Measurements from ENCODE around the gene AGBL1. TPM values are rescaled to one million over a fixed set of nuclear protein-coding genes. Genes with fewer than 3 reads are reported as not detected.
A peak's percentile ranks its signal among the peaks of the same experiment; 100 is the strongest.

AGBL1 gene
- total RNA-seq, 1 experiment from 2014 or later, result not detected

DNA sequence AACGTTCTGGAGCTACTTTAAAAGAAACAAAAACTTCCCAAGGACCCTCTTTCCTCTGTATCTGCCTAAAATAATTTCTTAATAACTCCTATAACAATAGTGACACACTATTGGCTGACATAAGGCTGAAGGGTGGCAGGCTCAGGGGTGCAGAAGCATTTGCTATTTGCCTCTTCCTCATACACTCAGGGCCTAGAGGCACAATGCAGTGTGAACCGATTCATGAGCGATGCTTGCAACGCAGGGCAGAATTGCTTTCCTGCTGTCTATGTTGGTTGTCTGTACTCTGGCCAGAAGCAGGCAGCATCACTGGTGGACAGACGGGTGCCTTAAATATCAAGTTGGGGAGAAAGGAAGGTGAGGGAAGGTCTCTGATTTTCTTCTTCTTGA is 157.4 kb downstream of the AGBL1 start:
- H3T11ph ChIP-seq (ENCODE audit: low read length), result no peak overlapping the region
- no peaks in the 10 kb centered on the region for H3K79me2 ChIP-seq (ENCODE audit: insufficient read depth, low read length)
- no peaks in the 10 kb centered on the region for H3K9me3 ChIP-seq (ENCODE audit: control insufficient read depth, low read depth, low read length)
- TF ChIP-seq, protein P1, sequence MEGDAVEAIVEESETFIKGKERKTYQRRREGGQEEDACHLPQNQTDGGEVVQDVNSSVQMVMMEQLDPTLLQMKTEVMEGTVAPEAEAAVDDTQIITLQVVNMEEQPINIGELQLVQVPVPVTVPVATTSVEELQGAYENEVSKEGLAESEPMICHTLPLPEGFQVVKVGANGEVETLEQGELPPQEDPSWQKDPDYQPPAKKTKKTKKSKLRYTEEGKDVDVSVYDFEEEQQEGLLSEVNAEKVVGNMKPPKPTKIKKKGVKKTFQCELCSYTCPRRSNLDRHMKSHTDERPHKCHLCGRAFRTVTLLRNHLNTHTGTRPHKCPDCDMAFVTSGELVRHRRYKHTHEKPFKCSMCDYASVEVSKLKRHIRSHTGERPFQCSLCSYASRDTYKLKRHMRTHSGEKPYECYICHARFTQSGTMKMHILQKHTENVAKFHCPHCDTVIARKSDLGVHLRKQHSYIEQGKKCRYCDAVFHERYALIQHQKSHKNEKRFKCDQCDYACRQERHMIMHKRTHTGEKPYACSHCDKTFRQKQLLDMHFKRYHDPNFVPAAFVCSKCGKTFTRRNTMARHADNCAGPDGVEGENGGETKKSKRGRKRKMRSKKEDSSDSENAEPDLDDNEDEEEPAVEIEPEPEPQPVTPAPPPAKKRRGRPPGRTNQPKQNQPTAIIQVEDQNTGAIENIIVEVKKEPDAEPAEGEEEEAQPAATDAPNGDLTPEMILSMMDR (conservative IDR thresholded peaks at IDR 0.05), result no peak
- Mint-ChIP-seq H3K27me3 (ENCODE audit: low read depth) (no peaks in the 10 kb centered on the region; the same call in none of the 2 replicates), H3K36me3 (ENCODE audit: insufficient read depth in 1 of 3, low read depth in 3 of 3) (peaks cover 2 to 9% (median 4%) of the 10 kb centered on the region in 3 experiments; a peak in 5 of 7 replicates), H3K27ac (peak overlapping the region; percentile 41 to 94 (median 52); a peak in 3 of 7 replicates), H3K4me3 (no peak overlapping the region), H3K4me1 (peaks cover 36 to 38% of the 10 kb centered on the region in 2 experiments), H3K9me3 (peaks cover 4 to 11% of the 10 kb centered on the region in 2 experiments; a peak in 4 of 5 replicates)
- no peaks in the 10 kb centered on the region for H3K23me2 ChIP-seq (ENCODE audit: insufficient read length, low read depth, low read length, poor library complexity, severe bottlenecking)
- H2AFZ ChIP-seq (ENCODE audit: low read length), result no peak overlapping the region
- H4K8ac ChIP-seq (replicated peaks; ENCODE audit: insufficient read length, low read depth, low read length), result no peak overlapping the region
- no peak overlapping the region for H2BK15ac ChIP-seq (ENCODE audit: low read depth, low read length)
- H2AK5ac ChIP-seq (ENCODE audit: insufficient read length, low read length), result no peak overlapping the region
- H3K56ac ChIP-seq (ENCODE audit: insufficient read length, low read depth, low read length), result no peak overlapping the region
- H3K14ac ChIP-seq (ENCODE audit: insufficient read depth, low read length), result no peak overlapping the region
- no peak overlapping the region for H4K5ac ChIP-seq (ENCODE audit: insufficient read length, low read depth, low read length)
- no peak overlapping the region for H3K4me2 ChIP-seq (ENCODE audit: insufficient read depth, insufficient read length, low read length)
- H3K4me1 ChIP-seq (ENCODE audit: insufficient read depth, low read length), result peaks cover 6% of the 10 kb centered on the region
- H3K9ac ChIP-seq (ENCODE audit: extremely low read depth, insufficient read length, low read length), result no peak overlapping the region
- H2BK120ac ChIP-seq (ENCODE audit: low read depth, low read length, poor library complexity, severe bottlenecking), result no peak overlapping the region
- no peak overlapping the region for H3K4ac ChIP-seq (ENCODE audit: low read depth, low read length)
- H3K27ac ChIP-seq (ENCODE audit: insufficient read length, low read depth, low read length), result peak overlapping the region; percentile 24
- H2BK12ac ChIP-seq (ENCODE audit: insufficient read length, low read depth, low read length), result no peak overlapping the region
- H3K18ac ChIP-seq (ENCODE audit: insufficient read length, low read depth, low read length), result no peak overlapping the region
- no peak overlapping the region for H3K23ac ChIP-seq (ENCODE audit: insufficient read length, low read depth, low read length)
- no peak overlapping the region for H2BK20ac ChIP-seq (ENCODE audit: low read depth, low read length, poor library complexity, severe bottlenecking)
- no peak for DNase-seq
- H4K91ac ChIP-seq (ENCODE audit: insufficient read length, low read depth, low read length), result no peak overlapping the region
- H4K20me1 ChIP-seq (ENCODE audit: control insufficient read depth, insufficient read depth, insufficient read length), result no peaks in the 10 kb centered on the region
- H3K79me1 ChIP-seq (ENCODE audit: insufficient read depth, low read depth, low read length, poor library complexity, severe bottlenecking), result no peaks in the 10 kb centered on the region
- no peaks in the 10 kb centered on the region for H3K27me3 ChIP-seq (ENCODE audit: insufficient read depth, low read length)
- no CpG with 5 or more reads among the region's 5 CpGs for WGBS (ENCODE audit: extremely low coverage, insufficient read length, low lambda C conversion rate)
- H2BK5ac ChIP-seq (ENCODE audit: insufficient read length, low read length), result no peak overlapping the region

Measured in H9 (cell line).